Measurements from ENCODE around the gene HSD17B13. TPM values are rescaled to one million over a fixed set of nuclear protein-coding genes. Genes with fewer than 3 reads are reported as not detected.
A peak's percentile ranks its signal among the peaks of the same experiment; 100 is the strongest.

The HSD17B13 gene
- total and polyA plus RNA-seq, 2 of the 13 experiments (the other 11 are each of a cell fraction or from before 2014, with no cell fraction given) = 0.04 to 0.15 TPM

DNA sequence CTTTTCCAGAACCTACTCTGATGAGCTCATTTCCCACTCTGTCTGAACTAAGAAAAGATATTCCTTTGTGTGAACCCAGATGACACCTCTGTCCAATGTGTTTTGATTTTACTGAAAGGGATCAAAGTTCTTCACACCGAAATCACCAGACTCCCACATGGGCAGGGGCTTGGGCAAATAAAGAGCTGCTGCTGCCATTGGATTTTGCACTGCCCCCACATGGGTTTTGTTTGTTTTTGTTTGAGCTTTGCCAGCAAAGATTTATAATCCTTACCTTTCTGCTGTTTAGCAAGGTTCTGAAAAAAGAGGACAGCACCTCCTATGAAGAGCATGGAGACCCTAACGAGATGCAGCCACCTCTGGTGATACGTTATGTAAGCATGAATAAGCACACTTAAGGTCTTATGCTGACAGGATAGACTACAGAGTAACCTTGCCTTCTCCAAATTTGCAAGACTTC is 44.3 kb downstream of the HSD17B13 start (continued):
- TF ChIP-seq CC2D1A (CRISPR knock-in tag; IDR thresholded peaks at IDR 0.05) = no peak
- peak; percentile 81; the same call in 1 of the 2 replicates for TF ChIP-seq SMYD3 (CRISPR knock-in tag; IDR thresholded peaks at IDR 0.05)
- TF ChIP-seq, protein P1, sequence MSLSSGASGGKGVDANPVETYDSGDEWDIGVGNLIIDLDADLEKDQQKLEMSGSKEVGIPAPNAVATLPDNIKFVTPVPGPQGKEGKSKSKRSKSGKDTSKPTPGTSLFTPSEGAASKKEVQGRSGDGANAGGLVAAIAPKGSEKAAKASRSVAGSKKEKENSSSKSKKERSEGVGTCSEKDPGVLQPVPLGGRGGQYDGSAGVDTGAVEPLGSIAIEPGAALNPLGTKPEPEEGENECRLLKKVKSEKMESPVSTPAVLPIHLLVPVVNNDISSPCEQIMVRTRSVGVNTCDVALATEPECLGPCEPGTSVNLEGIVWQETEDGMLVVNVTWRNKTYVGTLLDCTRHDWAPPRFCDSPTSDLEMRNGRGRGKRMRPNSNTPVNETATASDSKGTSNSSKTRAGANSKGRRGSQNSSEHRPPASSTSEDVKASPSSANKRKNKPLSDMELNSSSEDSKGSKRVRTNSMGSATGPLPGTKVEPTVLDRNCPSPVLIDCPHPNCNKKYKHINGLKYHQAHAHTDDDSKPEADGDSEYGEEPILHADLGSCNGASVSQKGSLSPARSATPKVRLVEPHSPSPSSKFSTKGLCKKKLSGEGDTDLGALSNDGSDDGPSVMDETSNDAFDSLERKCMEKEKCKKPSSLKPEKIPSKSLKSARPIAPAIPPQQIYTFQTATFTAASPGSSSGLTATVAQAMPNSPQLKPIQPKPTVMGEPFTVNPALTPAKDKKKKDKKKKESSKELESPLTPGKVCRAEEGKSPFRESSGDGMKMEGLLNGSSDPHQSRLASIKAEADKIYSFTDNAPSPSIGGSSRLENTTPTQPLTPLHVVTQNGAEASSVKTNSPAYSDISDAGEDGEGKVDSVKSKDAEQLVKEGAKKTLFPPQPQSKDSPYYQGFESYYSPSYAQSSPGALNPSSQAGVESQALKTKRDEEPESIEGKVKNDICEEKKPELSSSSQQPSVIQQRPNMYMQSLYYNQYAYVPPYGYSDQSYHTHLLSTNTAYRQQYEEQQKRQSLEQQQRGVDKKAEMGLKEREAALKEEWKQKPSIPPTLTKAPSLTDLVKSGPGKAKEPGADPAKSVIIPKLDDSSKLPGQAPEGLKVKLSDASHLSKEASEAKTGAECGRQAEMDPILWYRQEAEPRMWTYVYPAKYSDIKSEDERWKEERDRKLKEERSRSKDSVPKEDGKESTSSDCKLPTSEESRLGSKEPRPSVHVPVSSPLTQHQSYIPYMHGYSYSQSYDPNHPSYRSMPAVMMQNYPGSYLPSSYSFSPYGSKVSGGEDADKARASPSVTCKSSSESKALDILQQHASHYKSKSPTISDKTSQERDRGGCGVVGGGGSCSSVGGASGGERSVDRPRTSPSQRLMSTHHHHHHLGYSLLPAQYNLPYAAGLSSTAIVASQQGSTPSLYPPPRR (CRISPR knock-in tag; IDR thresholded peaks at IDR 0.05; ENCODE audit: borderline replicate concordance) = peak; percentile 92
- TF ChIP-seq TAF15 (IDR thresholded peaks at IDR 0.05; ENCODE audit: low read depth, low read length, poor library complexity, severe bottlenecking) = no peak
- TF ChIP-seq GFI1 (CRISPR knock-in tag; IDR thresholded peaks at IDR 0.05; ENCODE audit: borderline replicate concordance) = peak; percentile 99
- peak; percentile 84; the same call in 1 of the 2 replicates for TF ChIP-seq REPIN1 (CRISPR knock-in tag; IDR thresholded peaks at IDR 0.05; ENCODE audit: borderline replicate concordance, low read depth)
- TF ChIP-seq, protein P2, sequence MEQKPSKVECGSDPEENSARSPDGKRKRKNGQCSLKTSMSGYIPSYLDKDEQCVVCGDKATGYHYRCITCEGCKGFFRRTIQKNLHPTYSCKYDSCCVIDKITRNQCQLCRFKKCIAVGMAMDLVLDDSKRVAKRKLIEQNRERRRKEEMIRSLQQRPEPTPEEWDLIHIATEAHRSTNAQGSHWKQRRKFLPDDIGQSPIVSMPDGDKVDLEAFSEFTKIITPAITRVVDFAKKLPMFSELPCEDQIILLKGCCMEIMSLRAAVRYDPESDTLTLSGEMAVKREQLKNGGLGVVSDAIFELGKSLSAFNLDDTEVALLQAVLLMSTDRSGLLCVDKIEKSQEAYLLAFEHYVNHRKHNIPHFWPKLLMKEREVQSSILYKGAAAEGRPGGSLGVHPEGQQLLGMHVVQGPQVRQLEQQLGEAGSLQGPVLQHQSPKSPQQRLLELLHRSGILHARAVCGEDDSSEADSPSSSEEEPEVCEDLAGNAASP (CRISPR knock-in tag; IDR thresholded peaks at IDR 0.05; ENCODE audit: borderline replicate concordance) = peak; percentile 94
- no peak; the same call in 1 of the 2 replicates for TF ChIP-seq MTA1 (CRISPR knock-in tag; IDR thresholded peaks at IDR 0.05; ENCODE audit: borderline replicate concordance)
- peak; percentile 73 for TF ChIP-seq ELF3 (CRISPR knock-in tag; IDR thresholded peaks at IDR 0.05)
- TF ChIP-seq, protein P3, sequence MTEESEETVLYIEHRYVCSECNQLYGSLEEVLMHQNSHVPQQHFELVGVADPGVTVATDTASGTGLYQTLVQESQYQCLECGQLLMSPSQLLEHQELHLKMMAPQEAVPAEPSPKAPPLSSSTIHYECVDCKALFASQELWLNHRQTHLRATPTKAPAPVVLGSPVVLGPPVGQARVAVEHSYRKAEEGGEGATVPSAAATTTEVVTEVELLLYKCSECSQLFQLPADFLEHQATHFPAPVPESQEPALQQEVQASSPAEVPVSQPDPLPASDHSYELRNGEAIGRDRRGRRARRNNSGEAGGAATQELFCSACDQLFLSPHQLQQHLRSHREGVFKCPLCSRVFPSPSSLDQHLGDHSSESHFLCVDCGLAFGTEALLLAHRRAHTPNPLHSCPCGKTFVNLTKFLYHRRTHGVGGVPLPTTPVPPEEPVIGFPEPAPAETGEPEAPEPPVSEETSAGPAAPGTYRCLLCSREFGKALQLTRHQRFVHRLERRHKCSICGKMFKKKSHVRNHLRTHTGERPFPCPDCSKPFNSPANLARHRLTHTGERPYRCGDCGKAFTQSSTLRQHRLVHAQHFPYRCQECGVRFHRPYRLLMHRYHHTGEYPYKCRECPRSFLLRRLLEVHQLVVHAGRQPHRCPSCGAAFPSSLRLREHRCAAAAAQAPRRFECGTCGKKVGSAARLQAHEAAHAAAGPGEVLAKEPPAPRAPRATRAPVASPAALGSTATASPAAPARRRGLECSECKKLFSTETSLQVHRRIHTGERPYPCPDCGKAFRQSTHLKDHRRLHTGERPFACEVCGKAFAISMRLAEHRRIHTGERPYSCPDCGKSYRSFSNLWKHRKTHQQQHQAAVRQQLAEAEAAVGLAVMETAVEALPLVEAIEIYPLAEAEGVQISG (CRISPR knock-in tag; IDR thresholded peaks at IDR 0.05) = peak; percentile 73
- TF ChIP-seq LCORL (IDR thresholded peaks at IDR 0.05) = 0 out of 2 replicates have a peak, but pooled peaks have one; percentile 4
- TF ChIP-seq LCORL (CRISPR knock-in tag; IDR thresholded peaks at IDR 0.05) = peak; percentile 79
- TF ChIP-seq PHF21A (CRISPR knock-in tag; IDR thresholded peaks at IDR 0.05) = peak; percentile 98
- TF ChIP-seq ZEB1 (IDR thresholded peaks at IDR 0.05; ENCODE audit: insufficient replicate concordance, low read depth) = peak; percentile 64
- TF ChIP-seq, protein P4, sequence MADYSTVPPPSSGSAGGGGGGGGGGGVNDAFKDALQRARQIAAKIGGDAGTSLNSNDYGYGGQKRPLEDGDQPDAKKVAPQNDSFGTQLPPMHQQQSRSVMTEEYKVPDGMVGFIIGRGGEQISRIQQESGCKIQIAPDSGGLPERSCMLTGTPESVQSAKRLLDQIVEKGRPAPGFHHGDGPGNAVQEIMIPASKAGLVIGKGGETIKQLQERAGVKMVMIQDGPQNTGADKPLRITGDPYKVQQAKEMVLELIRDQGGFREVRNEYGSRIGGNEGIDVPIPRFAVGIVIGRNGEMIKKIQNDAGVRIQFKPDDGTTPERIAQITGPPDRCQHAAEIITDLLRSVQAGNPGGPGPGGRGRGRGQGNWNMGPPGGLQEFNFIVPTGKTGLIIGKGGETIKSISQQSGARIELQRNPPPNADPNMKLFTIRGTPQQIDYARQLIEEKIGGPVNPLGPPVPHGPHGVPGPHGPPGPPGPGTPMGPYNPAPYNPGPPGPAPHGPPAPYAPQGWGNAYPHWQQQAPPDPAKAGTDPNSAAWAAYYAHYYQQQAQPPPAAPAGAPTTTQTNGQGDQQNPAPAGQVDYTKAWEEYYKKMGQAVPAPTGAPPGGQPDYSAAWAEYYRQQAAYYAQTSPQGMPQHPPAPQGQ (CRISPR knock-in tag; IDR thresholded peaks at IDR 0.05; ENCODE audit: borderline replicate concordance) = no peak
- TF ChIP-seq, protein P5, sequence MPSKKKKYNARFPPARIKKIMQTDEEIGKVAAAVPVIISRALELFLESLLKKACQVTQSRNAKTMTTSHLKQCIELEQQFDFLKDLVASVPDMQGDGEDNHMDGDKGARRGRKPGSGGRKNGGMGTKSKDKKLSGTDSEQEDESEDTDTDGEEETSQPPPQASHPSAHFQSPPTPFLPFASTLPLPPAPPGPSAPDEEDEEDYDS (CRISPR knock-in tag; IDR thresholded peaks at IDR 0.05) = peak; percentile 52; the same call in 1 of the 2 replicates
